ENCODE measurements around the gene SORCS3.

The SORCS3 gene

DNA sequence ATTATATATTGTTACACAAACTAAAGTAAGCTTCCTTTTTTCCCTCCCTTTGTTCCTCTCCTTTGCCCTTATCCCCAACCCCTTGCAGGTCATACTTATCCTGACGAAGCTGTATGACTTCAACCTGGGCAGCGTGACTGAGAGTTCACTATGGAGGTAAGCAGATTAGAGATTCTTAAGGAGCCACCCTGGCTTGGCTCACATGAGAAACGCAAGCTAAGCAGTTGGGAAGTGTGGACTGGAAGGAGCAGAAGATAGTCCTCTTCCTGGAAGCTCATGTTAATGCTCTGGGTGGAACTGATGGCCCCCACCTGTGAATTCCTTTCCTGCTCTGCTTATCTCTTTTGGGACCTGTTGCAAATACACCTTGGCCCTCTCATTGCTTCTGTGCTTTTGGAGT lies 201.6 kb downstream of the SORCS3 start:
- TF ChIP-seq ZFX (IDR thresholded peaks at IDR 0.05): no peak
- TF ChIP-seq, protein P1, sequence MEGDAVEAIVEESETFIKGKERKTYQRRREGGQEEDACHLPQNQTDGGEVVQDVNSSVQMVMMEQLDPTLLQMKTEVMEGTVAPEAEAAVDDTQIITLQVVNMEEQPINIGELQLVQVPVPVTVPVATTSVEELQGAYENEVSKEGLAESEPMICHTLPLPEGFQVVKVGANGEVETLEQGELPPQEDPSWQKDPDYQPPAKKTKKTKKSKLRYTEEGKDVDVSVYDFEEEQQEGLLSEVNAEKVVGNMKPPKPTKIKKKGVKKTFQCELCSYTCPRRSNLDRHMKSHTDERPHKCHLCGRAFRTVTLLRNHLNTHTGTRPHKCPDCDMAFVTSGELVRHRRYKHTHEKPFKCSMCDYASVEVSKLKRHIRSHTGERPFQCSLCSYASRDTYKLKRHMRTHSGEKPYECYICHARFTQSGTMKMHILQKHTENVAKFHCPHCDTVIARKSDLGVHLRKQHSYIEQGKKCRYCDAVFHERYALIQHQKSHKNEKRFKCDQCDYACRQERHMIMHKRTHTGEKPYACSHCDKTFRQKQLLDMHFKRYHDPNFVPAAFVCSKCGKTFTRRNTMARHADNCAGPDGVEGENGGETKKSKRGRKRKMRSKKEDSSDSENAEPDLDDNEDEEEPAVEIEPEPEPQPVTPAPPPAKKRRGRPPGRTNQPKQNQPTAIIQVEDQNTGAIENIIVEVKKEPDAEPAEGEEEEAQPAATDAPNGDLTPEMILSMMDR (conservative IDR thresholded peaks at IDR 0.05): no peak

DNA sequence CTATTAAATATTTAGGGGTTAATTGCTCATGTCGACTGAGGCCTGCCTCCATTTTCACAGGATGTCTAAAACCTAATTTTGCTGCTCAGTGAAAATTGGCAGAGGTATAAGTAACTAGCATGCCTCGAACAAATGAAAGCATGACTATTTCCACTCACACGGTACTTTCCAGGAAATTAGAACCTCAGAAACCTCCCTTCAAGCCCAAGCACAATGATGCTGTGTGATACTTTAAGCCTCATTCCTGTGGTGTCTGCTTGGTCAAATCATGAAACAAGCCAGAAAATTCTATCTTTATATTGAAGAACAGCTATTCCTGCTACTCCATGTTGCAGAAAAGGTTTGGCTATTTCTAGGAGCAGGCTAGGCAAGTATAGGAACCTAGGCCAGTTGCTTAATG lies 203.0 kb downstream of the SORCS3 start:
- H3K27ac ChIP-seq: no peak overlapping the region

More for the DNA sequence above, 201.6 kb downstream of the SORCS3 start:
- H3K27ac ChIP-seq: no peak overlapping the region

DNA sequence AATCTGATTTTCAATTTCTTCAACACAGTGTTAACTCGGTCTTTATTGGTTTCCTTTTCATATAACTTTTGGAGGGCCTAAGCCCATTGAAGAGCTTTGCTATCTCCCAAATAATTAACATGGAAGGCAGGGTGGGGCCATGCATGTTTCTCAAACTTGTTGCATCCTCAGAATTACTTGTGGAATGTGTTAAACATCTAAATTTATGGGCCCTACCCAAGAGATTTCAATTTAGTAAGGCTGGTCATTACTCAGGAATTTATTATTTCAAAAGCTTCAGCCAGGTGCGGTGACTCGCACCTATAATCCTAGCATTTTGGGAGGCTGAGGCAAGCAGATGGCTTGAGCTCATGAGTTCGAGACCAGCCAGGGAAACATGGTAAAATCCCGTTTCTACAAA lies 208.9 kb downstream of the SORCS3 start:
- TF ChIP-seq ZFX (IDR thresholded peaks at IDR 0.05): no peak
- TF ChIP-seq, protein P1 (conservative IDR thresholded peaks at IDR 0.05): no peak
- H3K27ac ChIP-seq: no peak overlapping the region

More for the DNA sequence above, 203.0 kb downstream of the SORCS3 start:
- TF ChIP-seq, protein P1 (conservative IDR thresholded peaks at IDR 0.05): no peak
- no peak for TF ChIP-seq ZFX (IDR thresholded peaks at IDR 0.05)

DNA sequence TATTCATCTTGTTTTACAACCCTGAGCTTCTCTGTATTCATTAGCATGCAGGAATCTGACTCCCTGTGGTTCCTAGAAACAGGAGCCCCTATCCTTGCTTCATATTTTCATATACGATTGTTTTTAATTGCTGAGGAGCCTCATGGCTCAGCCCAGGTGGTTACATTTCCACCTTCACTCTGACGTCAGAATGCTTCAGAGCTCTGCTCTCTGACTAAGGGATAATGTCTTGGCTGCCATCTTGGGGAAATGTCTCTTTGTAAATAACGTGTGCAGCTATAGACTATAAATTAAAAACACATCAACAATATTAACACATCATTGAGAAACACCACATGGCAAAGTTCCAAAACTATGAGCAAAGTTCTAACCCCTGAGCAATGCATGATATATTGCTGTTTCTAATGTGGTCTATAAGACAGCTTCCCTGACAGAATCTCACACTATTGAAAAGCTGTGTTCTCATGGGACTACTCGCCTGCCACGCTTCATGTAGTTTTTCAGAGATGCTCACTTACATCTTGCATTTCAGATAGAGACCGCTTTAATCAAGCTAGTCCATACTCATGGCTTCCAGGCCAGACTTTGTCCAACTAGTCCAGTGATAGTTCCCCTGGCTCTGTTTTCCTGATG lies 227.0 kb downstream of the SORCS3 start:
- H3K27ac ChIP-seq: no peak overlapping the region
- TF ChIP-seq, protein P1 (conservative IDR thresholded peaks at IDR 0.05): no peak
- TF ChIP-seq ZFX (IDR thresholded peaks at IDR 0.05): no peak

DNA sequence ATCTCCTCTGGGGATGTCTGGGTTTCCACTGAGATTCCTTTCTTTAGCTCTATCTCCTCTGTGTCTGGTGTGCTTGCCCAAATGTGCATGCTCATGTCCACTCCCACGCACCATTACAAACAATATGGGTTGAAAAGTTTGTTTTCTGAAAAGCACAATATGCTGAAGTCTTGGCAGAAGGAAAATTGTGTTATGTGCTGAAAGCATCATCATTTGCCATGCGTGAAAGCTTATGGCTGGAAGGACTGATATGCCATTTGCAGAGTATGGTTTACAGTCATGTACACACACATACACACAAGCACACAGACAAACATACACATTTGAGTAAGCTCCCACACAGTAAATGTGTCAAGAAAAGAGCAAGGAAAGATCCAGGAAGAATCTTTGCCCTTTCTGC lies 231.6 kb downstream of the SORCS3 start:
- H3K27ac ChIP-seq: no peak overlapping the region
- TF ChIP-seq, protein P1 (conservative IDR thresholded peaks at IDR 0.05): no peak
- TF ChIP-seq ZFX (IDR thresholded peaks at IDR 0.05): no peak

DNA sequence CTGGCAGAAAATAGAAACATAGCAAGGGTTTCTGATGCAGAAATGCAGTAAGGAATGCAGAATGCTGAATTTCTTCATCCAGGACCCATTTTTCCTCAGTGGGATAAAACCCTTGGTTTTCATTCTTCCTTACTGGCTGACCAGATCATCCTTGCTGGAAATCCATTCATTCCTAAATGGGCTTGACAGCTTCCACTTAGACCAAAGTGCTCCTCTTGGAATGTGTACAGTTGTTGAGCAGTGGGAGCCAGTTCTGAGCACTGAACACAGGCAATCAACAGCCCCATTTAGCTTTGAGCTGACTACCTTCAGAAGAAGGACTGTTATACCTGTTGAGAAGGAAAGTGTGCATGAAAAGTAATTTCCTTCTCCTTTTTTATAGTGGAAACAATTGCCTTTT lies 232.1 kb downstream of the SORCS3 start:
- TF ChIP-seq, protein P1 (conservative IDR thresholded peaks at IDR 0.05): no peak
- TF ChIP-seq ZFX (IDR thresholded peaks at IDR 0.05): no peak

DNA sequence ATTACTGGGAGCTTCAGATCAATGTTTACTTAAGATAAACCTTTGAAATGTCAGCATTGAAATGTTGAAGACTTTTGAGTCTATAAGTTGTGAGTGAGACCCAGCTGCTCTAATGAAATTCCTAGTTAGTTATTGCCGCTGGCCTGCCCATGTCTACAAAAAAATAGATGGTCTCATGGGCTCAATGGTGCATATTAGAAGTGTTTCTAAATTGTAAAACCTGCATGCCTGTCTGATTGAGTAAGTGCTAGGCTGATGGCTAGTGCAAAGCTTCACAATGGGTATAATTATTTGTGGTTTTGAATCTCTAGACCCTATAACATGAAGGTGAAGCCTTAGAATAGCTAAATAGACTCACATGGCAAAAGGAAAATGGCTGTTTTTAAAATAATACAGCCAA lies 234.5 kb downstream of the SORCS3 start:
- no peak overlapping the region for H3K27ac ChIP-seq
- TF ChIP-seq, protein P1 (conservative IDR thresholded peaks at IDR 0.05): no peak
- TF ChIP-seq ZFX (IDR thresholded peaks at IDR 0.05): no peak

More for the DNA sequence above, 232.1 kb downstream of the SORCS3 start:
- no peak overlapping the region for H3K27ac ChIP-seq

Data from C4-2B (cell line).